Caco-2 (cell line): ENCODE data around the gene TESK2. TPM values are rescaled to one million over a fixed set of nuclear protein-coding genes. Genes with fewer than 3 reads are reported as not detected.
"Not testable (repeated sequence)": the region's sequence is repeated elsewhere in the genome, so short reads cannot be mapped to it uniquely, and the experiment has no call there.

Source experiments
- BruUV-seq: library from RNA; stranded (reverse); fragments of 400-500 nt; replicated peaks from 2 replicates; lab custom pipeline; 2021; lab: Mats Ljungman, UMichigan
- CTCF ChIA-PET: fragments of 300-600 bp; sonication (Branson Sonifier 250); formaldehyde crosslinking; loops from one replicate; lab custom pipeline; 2022; ENCODE audit warnings: antibody characterized with exemption; lab: Charles Lee
- POLR2A ChIA-PET: fragments of 300-600 bp; sonication (Branson Sonifier 250); formaldehyde crosslinking; loops from one replicate; lab custom pipeline; 2022; ENCODE audit warnings: antibody characterized with exemption; lab: Charles Lee
- DNase-seq, 2 experiments: peaks; one replicate each; pipeline versions ENCODE4 v3.0.0 to v3.0.0-alpha.2; 2020 to 2022
- H3K27me3 ChIP-seq: replicated peaks from 2 replicates; pipeline ENCODE4 v1.6.0; 2011; ENCODE audit warnings: low read length; ENCODE audit not compliant: control insufficient read depth, insufficient read depth
- H3K36me3 ChIP-seq: 2 replicates; pipeline ENCODE4 v1.5.1; 2011; ENCODE audit warnings: low read length; ENCODE audit not compliant: control insufficient read depth, insufficient read depth
- H3K4me1 ChIP-seq: fragments of 250-450 bp; sonication (Bioruptor Pico); 2 replicates; pipeline ENCODE4 v1.5.1; 2020; ENCODE audit warnings: mild to moderate bottlenecking
- H3K4me3 ChIP-seq: 2 replicates; pipeline ENCODE4 v1.5.1; 2011; ENCODE audit warnings: low read depth, mild to moderate bottlenecking, control low read depth, low read length
- H3K9me3 ChIP-seq: fragments of 250-450 bp; sonication (Bioruptor Pico); 2 replicates; pipeline ENCODE4 v1.5.1; 2020; ENCODE audit warnings: mild to moderate bottlenecking, moderate library complexity
- H3K27ac Mint-ChIP-seq: one replicate; pipeline ENCODE4 v1.8.0; 2022; ENCODE audit warnings: mixed read lengths; ENCODE audit not compliant: unreplicated experiment
- H3K27me3 Mint-ChIP-seq: one replicate; pipeline ENCODE4 v1.8.0; 2022; ENCODE audit warnings: mixed read lengths; ENCODE audit not compliant: insufficient read depth, unreplicated experiment
- H3K36me3 Mint-ChIP-seq: one replicate; pipeline ENCODE4 v1.8.0; 2022; ENCODE audit warnings: mild to moderate bottlenecking, mixed read lengths; ENCODE audit not compliant: insufficient read depth, unreplicated experiment
- H3K4me1 Mint-ChIP-seq: one replicate; pipeline ENCODE4 v1.8.0; 2022; ENCODE audit warnings: low read depth, mixed read lengths; ENCODE audit not compliant: unreplicated experiment
- H3K4me3 Mint-ChIP-seq: one replicate; pipeline ENCODE4 v1.8.0; 2022; ENCODE audit warnings: mild to moderate bottlenecking, moderate library complexity, mixed read lengths; ENCODE audit not compliant: unreplicated experiment
- H3K9me3 Mint-ChIP-seq: one replicate; pipeline ENCODE4 v1.8.0; 2022; ENCODE audit warnings: mixed read lengths; ENCODE audit not compliant: unreplicated experiment
- CTCF ChIP-seq, 2 experiments: fragments of 200-600 bp in 1 of 2; IDR thresholded peaks; 1 replicate in 1 of 2; 2 replicates in 1 of 2; pipeline versions ENCODE4 v1.5.1 to v1.8.0; 2011 to 2022; ENCODE audit warnings: antibody characterized with exemption in 1 of 2, control low read depth in 1 of 2, inconsistent platforms in 1 of 2, low read depth in 1 of 2, low read length in 1 of 2, mild to moderate bottlenecking in 1 of 2, moderate library complexity in 1 of 2; ENCODE audit not compliant: insufficient read depth in 1 of 2, severe bottlenecking in 1 of 2, unreplicated experiment in 1 of 2
- intact Hi-C: fragments of 100-400 bp; cut with micrococcal nuclease; formaldehyde crosslinking; loops from one replicate; pipeline ENCODE4 v1.10.0; 2022; ENCODE audit not compliant: unreplicated experiment
- total RNA-seq: library from RNA; stranded (reverse); gene quantifications from 2 replicates; pipeline ENCODE4 v1.2.3, GENCODE V29; 2022

TESK2 gene
- total RNA-seq, 1 experiment from 2014 or later = 14.7 TPM

GRCh38 chr1:45526135-45526644, 35.2 kb upstream of the TESK2 start:
- peaks cover 24% of the 10 kb centered on the region for H3K4me1 Mint-ChIP-seq
- no TSS peak for BruUV-seq
- H3K4me1 ChIP-seq = peaks cover 25% of the 10 kb centered on the region
- no peaks in the 10 kb centered on the region for H3K27me3 Mint-ChIP-seq
- H3K9me3 Mint-ChIP-seq = no peaks in the 10 kb centered on the region
- H3K9me3 ChIP-seq = no peaks in the 10 kb centered on the region; the same call in 1 of the 2 replicates
- intact Hi-C loops = no loop called here
- H3K4me3 ChIP-seq = no peak overlapping the region
- peak; percentile 65 to 71 for DNase-seq
- no peaks in the 10 kb centered on the region for H3K36me3 ChIP-seq
- H3K27me3 ChIP-seq = no peaks in the 10 kb centered on the region
- H3K27ac Mint-ChIP-seq = no peak overlapping the region
- no peak for TF ChIP-seq CTCF (IDR thresholded peaks at IDR 0.05; ENCODE audit: insufficient read depth in 1 of 2, low read depth in 1 of 2, low read length in 1 of 2, severe bottlenecking in 1 of 2, unreplicated experiment in 1 of 2)
- H3K36me3 Mint-ChIP-seq = peaks cover 21% of the 10 kb centered on the region
- POLR2A ChIA-PET = no interaction called here
- no peak overlapping the region for H3K4me3 Mint-ChIP-seq
- CTCF ChIA-PET = interaction anchor here (0.6 kb wide), 1 partner anchor 187 kb away, joined by 5 read pairs; no protein-coding TSS in a partner anchor

GRCh38 chr1:45523975-45524374, 33.0 kb upstream of the TESK2 start:
- H3K27me3 Mint-ChIP-seq = not testable (repeated sequence)

GRCh38 chr1:45523516-45523915, 32.6 kb upstream of the TESK2 start:
- H3K4me3 ChIP-seq, intact Hi-C loops, DNase-seq, H3K4me3 Mint-ChIP-seq, H3K27ac Mint-ChIP-seq, BruUV-seq, CTCF ChIA-PET, H3K27me3 Mint-ChIP-seq, H3K9me3 ChIP-seq, H3K27me3 ChIP-seq, H3K36me3 ChIP-seq, POLR2A ChIA-PET, H3K9me3 Mint-ChIP-seq: not testable (repeated sequence)
- H3K36me3 Mint-ChIP-seq = peaks cover 46% of the 10 kb centered on the region
- H3K4me1 ChIP-seq = peaks cover 39% of the 10 kb centered on the region
- H3K4me1 Mint-ChIP-seq = peaks cover 27% of the 10 kb centered on the region

More at GRCh38 chr1:45523975-45524374, 33.0 kb upstream of the TESK2 start:
- H3K9me3 Mint-ChIP-seq, H3K4me3 Mint-ChIP-seq, H3K36me3 ChIP-seq, H3K9me3 ChIP-seq, POLR2A ChIA-PET, CTCF ChIA-PET, H3K27me3 ChIP-seq, H3K27ac Mint-ChIP-seq, DNase-seq, BruUV-seq, intact Hi-C loops, H3K4me3 ChIP-seq: not testable (repeated sequence)
- H3K36me3 Mint-ChIP-seq = peaks cover 41% of the 10 kb centered on the region
- H3K4me1 Mint-ChIP-seq = peaks cover 24% of the 10 kb centered on the region
- H3K4me1 ChIP-seq = peaks cover 34% of the 10 kb centered on the region

- peak overlapping the region; percentile 82 for H3K4me3 Mint-ChIP-seq
- H3K27ac Mint-ChIP-seq = peak overlapping the region; percentile 98
- DNase-seq = no peak
- TSS peak; percentile 100 for BruUV-seq
- H3K9me3 Mint-ChIP-seq = no peaks in the 10 kb centered on the region
- H3K27me3 Mint-ChIP-seq = no peaks in the 10 kb centered on the region
- no peaks in the 10 kb centered on the region; the same call in 1 of the 2 replicates for H3K9me3 ChIP-seq
- POLR2A ChIA-PET = interaction anchor here (0.5 to 2.6 kb wide), 21 partner anchors 10 to 1915 kb away, joined by 3 to 40 read pairs (median 4); partner anchors contain the start of genes AKR1A1, CCDC163, FOXD2 and MMACHC
- peaks cover 40% of the 10 kb centered on the region for H3K4me1 ChIP-seq
- no peak for TF ChIP-seq CTCF (IDR thresholded peaks at IDR 0.05; ENCODE audit: insufficient read depth in 1 of 2, low read depth in 1 of 2, low read length in 1 of 2, severe bottlenecking in 1 of 2, unreplicated experiment in 1 of 2)
- H3K36me3 Mint-ChIP-seq = peaks cover 56% of the 10 kb centered on the region
- H3K36me3 ChIP-seq = no peaks in the 10 kb centered on the region
- H3K27me3 ChIP-seq = no peaks in the 10 kb centered on the region
- H3K4me1 Mint-ChIP-seq = peaks cover 31% of the 10 kb centered on the region
- H3K4me3 ChIP-seq = peak overlapping the region; percentile 75
- CTCF ChIA-PET = interaction anchor here (0.8 to 1.5 kb wide), 4 partner anchors 10 to 47 kb away, joined by 3 to 9 read pairs (median 4); partner anchors contain the start of gene MMACHC
- intact Hi-C loops = no loop called here
Observed at GRCh38 chr1:45522324-45523104, 31.6 kb upstream of the TESK2 start.
